SK-N-SH (cell line): ENCODE measurements around the gene CYB561D1. TPM values are rescaled to one million over a fixed set of nuclear protein-coding genes. Genes with fewer than 3 reads are reported as not detected.

Experiments used
- CHD2 ChIP-seq: fragments of 150-350 bp; IDR thresholded peaks from 2 replicates; pipeline ENCODE4 v1.6.1; 2018; ENCODE audit warnings: low read length; ENCODE audit not compliant: partially characterized antibody
- EP300 ChIP-seq, 2 experiments: IDR thresholded peaks; 2 replicates each; pipeline versions ENCODE4 v1.4.0 to v1.6.1; 2012; ENCODE audit warnings: borderline replicate concordance in 1 of 2, low read depth in 1 of 2, low read length in 1 of 2
- EZH2phosphoT487 ChIP-seq: fragments of 200-600 bp; sonication (generic); IDR thresholded peaks from 2 replicates; pipeline ENCODE4 v1.6.1; 2017; ENCODE audit warnings: low read depth, mixed run types, mild to moderate bottlenecking, antibody characterized with exemption, moderate library complexity, borderline replicate concordance
- FOXJ3 ChIP-seq: sonication (generic); formaldehyde crosslinking; IDR thresholded peaks from 2 replicates; pipeline ENCODE4 v1.5.1; 2020; ENCODE audit warnings: mild to moderate bottlenecking, missing genetic modification reagents
- GATA2 ChIP-seq: sonication (generic); formaldehyde crosslinking; IDR thresholded peaks from 2 replicates; pipeline ENCODE4 v1.5.0; 2020; ENCODE audit warnings: mild to moderate bottlenecking, missing genetic modification reagents
- MXI1 ChIP-seq: IDR thresholded peaks from 2 replicates; pipeline ENCODE4 v1.6.1; 2012; ENCODE audit warnings: mild to moderate bottlenecking, low read depth, low read length, improper control_type of control experiment
- RAD21 ChIP-seq: IDR thresholded peaks from 2 replicates; pipeline ENCODE4 v1.6.1; 2012; ENCODE audit warnings: mild to moderate bottlenecking, low read length
- RFX5 ChIP-seq: IDR thresholded peaks from 2 replicates; pipeline ENCODE4 v1.6.1; 2012; ENCODE audit warnings: mild to moderate bottlenecking, improper control_type of control experiment, low read length
- SIN3A ChIP-seq: IDR thresholded peaks from 2 replicates; pipeline ENCODE4 v1.6.1; 2012; ENCODE audit warnings: low read depth, mild to moderate bottlenecking, low read length, moderate library complexity, borderline replicate concordance
- SMC3 ChIP-seq: IDR thresholded peaks from 2 replicates; pipeline ENCODE4 v1.6.1; 2012; ENCODE audit warnings: low read depth, low read length, improper control_type of control experiment
- TAF1 ChIP-seq: IDR thresholded peaks from 2 replicates; pipeline ENCODE4 v1.6.1; 2012; ENCODE audit warnings: low read depth, mild to moderate bottlenecking, low read length, moderate library complexity, borderline replicate concordance
- TCF12 ChIP-seq: IDR thresholded peaks from 2 replicates; pipeline ENCODE4 v1.4.0; 2012
- USF2 ChIP-seq: fragments of 150-350 bp; IDR thresholded peaks from 2 replicates; pipeline ENCODE4 v1.6.1; 2017; ENCODE audit warnings: antibody characterized with exemption, low read length, low read depth, borderline replicate concordance
- ZBTB33 ChIP-seq: IDR thresholded peaks from 2 replicates; pipeline ENCODE4 v1.4.0; 2012; ENCODE audit warnings: low read depth, borderline replicate concordance
- polyA plus RNA-seq, 3 experiments: library from polyadenylated mRNA; depleted of rRNA; stranded (reverse); fragments of >200 nt; gene quantifications; 2 replicates each; pipeline ENCODE4 v1.2.3, GENCODE V29; 2012
- TF ChIP-seq, protein P1 (sequence below): IDR thresholded peaks from 2 replicates; pipeline ENCODE4 v1.6.1; 2012; ENCODE audit warnings: mild to moderate bottlenecking, low read depth, low read length, moderate library complexity
- TF ChIP-seq, protein P2 (sequence below): fragments of 200-600 bp; sonication (generic); IDR thresholded peaks from 2 replicates; pipeline ENCODE4 v1.6.1; 2017; ENCODE audit warnings: antibody characterized with exemption, mild to moderate bottlenecking, moderate library complexity
- TF ChIP-seq, protein P3 (sequence below): IDR thresholded peaks from 2 replicates; pipeline ENCODE4 v1.4.0; 2012; ENCODE audit warnings: low read depth

CYB561D1 gene
- polyA plus RNA-seq, 1 of the 3 experiments (the other 2 are of a cell fraction): 5.4 TPM

DNA sequence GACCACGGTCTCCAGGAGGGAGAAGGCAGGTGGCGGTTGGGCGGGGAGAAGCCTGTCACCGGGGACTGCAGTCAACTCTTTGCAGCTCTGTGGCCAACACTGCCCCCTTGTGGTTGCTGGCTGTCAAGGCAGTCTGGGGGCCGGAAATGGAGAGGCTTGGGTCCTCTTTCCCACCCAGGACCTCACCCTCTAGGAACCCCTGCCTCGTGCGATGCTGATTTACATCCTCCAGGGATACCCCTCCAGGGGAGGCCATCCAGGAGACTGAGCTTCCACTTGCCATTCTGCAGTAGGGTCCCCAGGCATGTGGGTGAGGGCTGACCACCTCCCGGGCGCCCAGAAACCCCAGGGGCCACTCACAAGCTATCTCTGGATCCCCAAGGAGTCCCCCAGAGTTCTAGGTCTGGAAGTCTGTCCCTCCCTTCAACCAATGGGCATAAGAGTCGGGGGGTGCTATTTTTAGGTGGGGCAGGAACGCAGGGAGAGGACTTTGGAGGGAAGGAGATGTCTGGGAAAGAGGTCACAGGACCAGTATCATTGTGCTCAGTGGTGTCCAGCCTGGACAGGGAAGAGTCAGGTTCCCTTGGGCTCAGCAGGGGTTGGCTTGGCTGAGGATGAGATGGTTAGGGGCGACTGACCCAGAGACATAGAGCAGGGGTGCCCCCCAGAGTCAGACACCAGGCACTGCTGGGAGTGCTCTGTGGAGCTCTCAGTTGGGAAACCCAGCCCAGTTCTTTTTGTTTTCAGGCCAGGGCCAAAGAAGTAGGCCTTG is 38.7 kb downstream of the CYB561D1 start (continued):
- no peak for TF ChIP-seq ZBTB33
- TF ChIP-seq EZH2phosphoT487: no peak
- no peak for TF ChIP-seq TAF1
- no peak for TF ChIP-seq EP300 (IDR thresholded peaks at IDR 0.05; ENCODE audit: borderline replicate concordance in 1 of 2, low read depth in 1 of 2, low read length in 1 of 2)
- TF ChIP-seq CHD2: peak; percentile 11
- no peak for TF ChIP-seq FOXJ3
- TF ChIP-seq SIN3A: peak; percentile 67; the same call in 1 of the 2 replicates
- TF ChIP-seq, protein P1, sequence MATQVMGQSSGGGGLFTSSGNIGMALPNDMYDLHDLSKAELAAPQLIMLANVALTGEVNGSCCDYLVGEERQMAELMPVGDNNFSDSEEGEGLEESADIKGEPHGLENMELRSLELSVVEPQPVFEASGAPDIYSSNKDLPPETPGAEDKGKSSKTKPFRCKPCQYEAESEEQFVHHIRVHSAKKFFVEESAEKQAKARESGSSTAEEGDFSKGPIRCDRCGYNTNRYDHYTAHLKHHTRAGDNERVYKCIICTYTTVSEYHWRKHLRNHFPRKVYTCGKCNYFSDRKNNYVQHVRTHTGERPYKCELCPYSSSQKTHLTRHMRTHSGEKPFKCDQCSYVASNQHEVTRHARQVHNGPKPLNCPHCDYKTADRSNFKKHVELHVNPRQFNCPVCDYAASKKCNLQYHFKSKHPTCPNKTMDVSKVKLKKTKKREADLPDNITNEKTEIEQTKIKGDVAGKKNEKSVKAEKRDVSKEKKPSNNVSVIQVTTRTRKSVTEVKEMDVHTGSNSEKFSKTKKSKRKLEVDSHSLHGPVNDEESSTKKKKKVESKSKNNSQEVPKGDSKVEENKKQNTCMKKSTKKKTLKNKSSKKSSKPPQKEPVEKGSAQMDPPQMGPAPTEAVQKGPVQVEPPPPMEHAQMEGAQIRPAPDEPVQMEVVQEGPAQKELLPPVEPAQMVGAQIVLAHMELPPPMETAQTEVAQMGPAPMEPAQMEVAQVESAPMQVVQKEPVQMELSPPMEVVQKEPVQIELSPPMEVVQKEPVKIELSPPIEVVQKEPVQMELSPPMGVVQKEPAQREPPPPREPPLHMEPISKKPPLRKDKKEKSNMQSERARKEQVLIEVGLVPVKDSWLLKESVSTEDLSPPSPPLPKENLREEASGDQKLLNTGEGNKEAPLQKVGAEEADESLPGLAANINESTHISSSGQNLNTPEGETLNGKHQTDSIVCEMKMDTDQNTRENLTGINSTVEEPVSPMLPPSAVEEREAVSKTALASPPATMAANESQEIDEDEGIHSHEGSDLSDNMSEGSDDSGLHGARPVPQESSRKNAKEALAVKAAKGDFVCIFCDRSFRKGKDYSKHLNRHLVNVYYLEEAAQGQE: no peak
- peak; percentile 84 for TF ChIP-seq SMC3
- TF ChIP-seq, protein P2, sequence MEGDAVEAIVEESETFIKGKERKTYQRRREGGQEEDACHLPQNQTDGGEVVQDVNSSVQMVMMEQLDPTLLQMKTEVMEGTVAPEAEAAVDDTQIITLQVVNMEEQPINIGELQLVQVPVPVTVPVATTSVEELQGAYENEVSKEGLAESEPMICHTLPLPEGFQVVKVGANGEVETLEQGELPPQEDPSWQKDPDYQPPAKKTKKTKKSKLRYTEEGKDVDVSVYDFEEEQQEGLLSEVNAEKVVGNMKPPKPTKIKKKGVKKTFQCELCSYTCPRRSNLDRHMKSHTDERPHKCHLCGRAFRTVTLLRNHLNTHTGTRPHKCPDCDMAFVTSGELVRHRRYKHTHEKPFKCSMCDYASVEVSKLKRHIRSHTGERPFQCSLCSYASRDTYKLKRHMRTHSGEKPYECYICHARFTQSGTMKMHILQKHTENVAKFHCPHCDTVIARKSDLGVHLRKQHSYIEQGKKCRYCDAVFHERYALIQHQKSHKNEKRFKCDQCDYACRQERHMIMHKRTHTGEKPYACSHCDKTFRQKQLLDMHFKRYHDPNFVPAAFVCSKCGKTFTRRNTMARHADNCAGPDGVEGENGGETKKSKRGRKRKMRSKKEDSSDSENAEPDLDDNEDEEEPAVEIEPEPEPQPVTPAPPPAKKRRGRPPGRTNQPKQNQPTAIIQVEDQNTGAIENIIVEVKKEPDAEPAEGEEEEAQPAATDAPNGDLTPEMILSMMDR: peak; percentile 84
- TF ChIP-seq RFX5: peak; percentile 53; the same call in 1 of the 2 replicates
- no peak for TF ChIP-seq USF2
- TF ChIP-seq GATA2: no peak
- no peak for TF ChIP-seq MXI1
- TF ChIP-seq, protein P3, sequence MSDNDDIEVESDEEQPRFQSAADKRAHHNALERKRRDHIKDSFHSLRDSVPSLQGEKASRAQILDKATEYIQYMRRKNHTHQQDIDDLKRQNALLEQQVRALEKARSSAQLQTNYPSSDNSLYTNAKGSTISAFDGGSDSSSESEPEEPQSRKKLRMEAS: no peak
- TF ChIP-seq TCF12: no peak
- TF ChIP-seq RAD21: peak; percentile 93
